ENCODE measurements around the gene WASL. TPM values are rescaled to one million over a fixed set of nuclear protein-coding genes. Genes with fewer than 3 reads are reported as not detected.

Gene WASL
- polyA plus RNA-seq, 1 donor from 2014 or later: 22.5 TPM

DNA sequence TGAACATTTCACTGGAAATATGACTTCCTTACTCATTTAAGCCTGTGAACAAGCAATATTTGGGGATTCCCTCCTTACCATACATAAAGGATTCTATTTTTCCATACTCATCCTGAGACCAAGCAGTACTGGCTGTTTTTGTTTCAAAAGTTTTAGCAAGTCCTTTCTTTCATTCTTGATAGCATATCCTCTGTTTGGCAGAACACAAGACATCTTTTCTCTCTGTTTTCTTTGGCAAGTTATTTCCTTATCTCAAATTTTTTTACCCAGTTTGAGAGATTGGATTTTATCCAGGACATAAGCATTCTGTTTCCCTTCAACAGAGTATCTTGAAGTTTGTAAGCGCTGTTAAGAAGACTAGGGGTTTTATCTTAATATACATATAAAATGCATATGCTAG, 3.0 kb upstream of the WASL start:
- Histone ChIP-seq H3K9ac (ENCODE audit: low read length) (no peak overlapping the region), H4K20me1 (ENCODE audit: insufficient read depth) (no peaks in the 10 kb centered on the region), H3K36me3 (ENCODE audit: insufficient read depth, low read length) (no peaks in the 10 kb centered on the region), H3K79me2 (replicated peaks; ENCODE audit: insufficient read depth, low read length) (peaks cover 32% of the 10 kb centered on the region), H3F3A (ENCODE audit: insufficient read depth, low read length, poor library complexity, severe bottlenecking) (peaks cover 11% of the 10 kb centered on the region), H3K27ac (ENCODE audit: low read length) (no peak overlapping the region), H3K9me2 (ENCODE audit: insufficient read depth, low read length) (no peaks in the 10 kb centered on the region), H3K27me3 (ENCODE audit: insufficient read depth, low read depth, low read length) (no peaks in the 10 kb centered on the region), H3K4me2 (ENCODE audit: low read length) (no peak overlapping the region), H3K9me3 (ENCODE audit: low read length) (no peaks in the 10 kb centered on the region), H2AFZ (ENCODE audit: low read depth, low read length) (no peak overlapping the region), H3K4me3 (ENCODE audit: low read length) (peak overlapping the region; percentile 6)
- no peak for TF ChIP-seq MXI1 (conservative IDR thresholded peaks at IDR 0.05; ENCODE audit: poor library complexity, severe bottlenecking)
- no peak for TF ChIP-seq REST (IDR thresholded peaks at IDR 0.05; ENCODE audit: borderline replicate concordance)
- no peak for TF ChIP-seq POLR2AphosphoS5 (IDR thresholded peaks at IDR 0.05)
- no peak for TF ChIP-seq EP300 (conservative IDR thresholded peaks at IDR 0.05; ENCODE audit: poor library complexity, severe bottlenecking)
- TF ChIP-seq RAD21 (conservative IDR thresholded peaks at IDR 0.05): no peak
- TF ChIP-seq, protein P1, sequence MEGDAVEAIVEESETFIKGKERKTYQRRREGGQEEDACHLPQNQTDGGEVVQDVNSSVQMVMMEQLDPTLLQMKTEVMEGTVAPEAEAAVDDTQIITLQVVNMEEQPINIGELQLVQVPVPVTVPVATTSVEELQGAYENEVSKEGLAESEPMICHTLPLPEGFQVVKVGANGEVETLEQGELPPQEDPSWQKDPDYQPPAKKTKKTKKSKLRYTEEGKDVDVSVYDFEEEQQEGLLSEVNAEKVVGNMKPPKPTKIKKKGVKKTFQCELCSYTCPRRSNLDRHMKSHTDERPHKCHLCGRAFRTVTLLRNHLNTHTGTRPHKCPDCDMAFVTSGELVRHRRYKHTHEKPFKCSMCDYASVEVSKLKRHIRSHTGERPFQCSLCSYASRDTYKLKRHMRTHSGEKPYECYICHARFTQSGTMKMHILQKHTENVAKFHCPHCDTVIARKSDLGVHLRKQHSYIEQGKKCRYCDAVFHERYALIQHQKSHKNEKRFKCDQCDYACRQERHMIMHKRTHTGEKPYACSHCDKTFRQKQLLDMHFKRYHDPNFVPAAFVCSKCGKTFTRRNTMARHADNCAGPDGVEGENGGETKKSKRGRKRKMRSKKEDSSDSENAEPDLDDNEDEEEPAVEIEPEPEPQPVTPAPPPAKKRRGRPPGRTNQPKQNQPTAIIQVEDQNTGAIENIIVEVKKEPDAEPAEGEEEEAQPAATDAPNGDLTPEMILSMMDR (IDR thresholded peaks at IDR 0.05; ENCODE audit: poor library complexity, severe bottlenecking): no peak
- no peak for TF ChIP-seq TAF1 (IDR thresholded peaks at IDR 0.05; ENCODE audit: low read depth)
- no peak for TF ChIP-seq SMC3 (conservative IDR thresholded peaks at IDR 0.05; ENCODE audit: poor library complexity)
- TF ChIP-seq EZH2 (IDR thresholded peaks at IDR 0.05; ENCODE audit: borderline replicate concordance, insufficient read depth, low read length, poor library complexity, severe bottlenecking): no peak

GRCh38 chr7:123750389-123751230, 1.8 kb upstream of the WASL start:
- Histone ChIP-seq H3F3A (ENCODE audit: insufficient read depth, low read length, poor library complexity, severe bottlenecking) (peaks cover 11% of the 10 kb centered on the region), H3K9ac (ENCODE audit: low read length) (peak overlapping the region; percentile 94), H3K9me2 (ENCODE audit: insufficient read depth, low read length) (no peaks in the 10 kb centered on the region), H4K20me1 (ENCODE audit: insufficient read depth) (no peaks in the 10 kb centered on the region), H2AFZ (ENCODE audit: low read depth, low read length) (no peak overlapping the region), H3K4me2 (ENCODE audit: low read length) (peak overlapping the region; percentile 89), H3K27me3 (ENCODE audit: insufficient read depth, low read depth, low read length) (no peaks in the 10 kb centered on the region), H3K9me3 (ENCODE audit: low read length) (no peaks in the 10 kb centered on the region), H3K36me3 (ENCODE audit: insufficient read depth, low read length) (no peaks in the 10 kb centered on the region), H3K4me3 (ENCODE audit: low read length) (peak overlapping the region; percentile 80), H3K79me2 (replicated peaks; ENCODE audit: insufficient read depth, low read length) (peaks cover 44% of the 10 kb centered on the region), H3K27ac (ENCODE audit: low read length) (no peak overlapping the region)
- TF ChIP-seq TAF1 (IDR thresholded peaks at IDR 0.05; ENCODE audit: low read depth): no peak
- no peak for TF ChIP-seq RAD21 (conservative IDR thresholded peaks at IDR 0.05)
- TF ChIP-seq, protein P1 (IDR thresholded peaks at IDR 0.05; ENCODE audit: poor library complexity, severe bottlenecking): no peak
- TF ChIP-seq POLR2AphosphoS5 (IDR thresholded peaks at IDR 0.05): no peak
- TF ChIP-seq EP300 (conservative IDR thresholded peaks at IDR 0.05; ENCODE audit: poor library complexity, severe bottlenecking): no peak
- TF ChIP-seq REST (IDR thresholded peaks at IDR 0.05; ENCODE audit: borderline replicate concordance): no peak
- TF ChIP-seq SMC3 (conservative IDR thresholded peaks at IDR 0.05; ENCODE audit: poor library complexity): no peak
- no peak for TF ChIP-seq MXI1 (conservative IDR thresholded peaks at IDR 0.05; ENCODE audit: poor library complexity, severe bottlenecking)
- no peak for TF ChIP-seq EZH2 (IDR thresholded peaks at IDR 0.05; ENCODE audit: borderline replicate concordance, insufficient read depth, low read length, poor library complexity, severe bottlenecking)

Measured in neural cell (in vitro differentiated cells).